A549 (cell line): ENCODE data around the gene KRT17. TPM values are rescaled to one million over a fixed set of nuclear protein-coding genes. Genes with fewer than 3 reads are reported as not detected.
"Not testable (repeated sequence)": the region's sequence is repeated elsewhere in the genome, so short reads cannot be mapped to it uniquely, and the experiment has no call there.

Experiments
- ATAC-seq, 2 experiments: fragments of 200-7000 bp in 1 of 2; fragments of >200 bp in 1 of 2; cut with Nextera tagmentation in 1 of 2; cut with Tn5 transposase in 1 of 2; 3 replicates each; pipeline versions ENCODE4 v1.8.0 to v1.9.1; 2018 to 2020; ENCODE audit warnings: mild to moderate bottlenecking in 1 of 2, moderate library complexity in 1 of 2
- CTCF ChIA-PET: fragments of 300-600 bp; sonication (Branson Sonifier 250); formaldehyde crosslinking; extraction: SDS; loops from one replicate; lab custom pipeline; 2021; ENCODE audit warnings: antibody characterized with exemption, inconsistent platforms; lab: Yijun Ruan, JAX
- POLR2A ChIA-PET: fragments of 350-600 bp; formaldehyde crosslinking; extraction: SDS; loops from one replicate; lab custom pipeline; 2021; ENCODE audit warnings: antibody characterized with exemption, inconsistent platforms; lab: Yijun Ruan, JAX
- DNase-seq, 2 experiments: peaks; one replicate each; pipeline versions ENCODE4 v3.0.0 to v3.0.0-alpha.2; 2011 to 2016; ENCODE audit warnings: low read depth in 1 of 2, low spot score in 1 of 2
- FAIRE-seq: peaks from 2 replicates; lab custom pipeline; 2011; peaks lifted over from hg19 to GRCh38; lab: Jason Lieb, UNC
- H3K27ac ChIP-seq, 2 experiments: fragments of >200 bp; sonication (Bioruptor Twin); formaldehyde crosslinking; 3 replicates each; pipeline ENCODE4 v1.5.1; 2016 to 2017
- H3K4me1 ChIP-seq: fragments of >200 bp; sonication (Bioruptor Twin); formaldehyde crosslinking; 3 replicates; pipeline ENCODE4 v1.6.1; 2016
- H3K4me2 ChIP-seq: fragments of >200 bp; sonication (Bioruptor Twin); formaldehyde crosslinking; 3 replicates; pipeline ENCODE4 v1.6.1; 2016
- H3K4me3 ChIP-seq: fragments of >200 bp; sonication (Bioruptor Twin); formaldehyde crosslinking; 3 replicates; pipeline ENCODE4 v1.5.1; 2016
- H3K9me3 ChIP-seq: fragments of >200 bp; sonication (Bioruptor Twin); formaldehyde crosslinking; 3 replicates; pipeline ENCODE4 v1.6.1; 2016
- BCL3 ChIP-seq: fragments of >200 bp; sonication (Bioruptor Twin); formaldehyde crosslinking; IDR thresholded peaks from 3 replicates; pipeline ENCODE4 v1.6.1; 2016
- CBX8 ChIP-seq: fragments of 200-600 bp; sonication (generic); IDR thresholded peaks from 2 replicates; pipeline ENCODE4 v1.6.1; 2016
- CEBPB ChIP-seq, 2 experiments: fragments of >200 bp in 1 of 2; sonication (Bioruptor Twin) in 1 of 2; formaldehyde crosslinking in 1 of 2; IDR thresholded peaks; 2 replicates each; pipeline ENCODE4 v1.6.1; 2012 to 2016
- E2F6 ChIP-seq: IDR thresholded peaks from 2 replicates; pipeline ENCODE4 v1.6.1; 2012; ENCODE audit warnings: low read depth, borderline replicate concordance
- EHF ChIP-seq: fragments of 250-450 bp; sonication (Bioruptor Pico); IDR thresholded peaks from 2 replicates; pipeline ENCODE4 v1.5.0; 2020; ENCODE audit warnings: mild to moderate bottlenecking
- EHMT2 ChIP-seq: fragments of 200-600 bp; sonication (generic); IDR thresholded peaks from 2 replicates; pipeline ENCODE4 v1.6.1; 2016; ENCODE audit warnings: antibody characterized with exemption, low read depth, mild to moderate bottlenecking, moderate library complexity
- ESRRA ChIP-seq: fragments of 150-350 bp; IDR thresholded peaks from 2 replicates; pipeline ENCODE4 v1.6.1; 2014; ENCODE audit warnings: mild to moderate bottlenecking, low read length, borderline replicate concordance
- FOSL2 ChIP-seq, 2 experiments: fragments of 450-650 bp in 1 of 2; fragments of >200 bp in 1 of 2; sonication (Bioruptor Twin) in 1 of 2; formaldehyde crosslinking; IDR thresholded peaks; 2 replicates each; pipeline versions ENCODE4 v1.5.0 to v1.6.1; 2016 to 2020; ENCODE audit warnings: mild to moderate bottlenecking in 1 of 2, moderate library complexity in 1 of 2
- FOXS1 ChIP-seq: fragments of 250-450 bp; sonication (Bioruptor Pico); IDR thresholded peaks from 2 replicates; pipeline ENCODE4 v1.5.0; 2020; ENCODE audit warnings: mild to moderate bottlenecking, moderate library complexity
- KDM1A ChIP-seq: fragments of 200-600 bp; sonication (generic); IDR thresholded peaks from 2 replicates; pipeline ENCODE4 v1.6.1; 2016; ENCODE audit warnings: low read depth, mild to moderate bottlenecking
- KDM5A ChIP-seq: fragments of 200-600 bp; sonication (generic); IDR thresholded peaks from 2 replicates; pipeline ENCODE4 v1.6.1; 2016; ENCODE audit warnings: antibody characterized with exemption, mild to moderate bottlenecking
- MAFK ChIP-seq: fragments of 450-650 bp; IDR thresholded peaks from 2 replicates; pipeline ENCODE4 v1.6.1; 2014; ENCODE audit not compliant: partially characterized antibody
- MYC ChIP-seq: IDR thresholded peaks from 2 replicates; pipeline ENCODE4 v1.6.1; 2012; ENCODE audit warnings: mild to moderate bottlenecking, inconsistent platforms, low read length, improper control_type of control experiment, borderline replicate concordance
- NFE2L2 ChIP-seq: fragments of 150-350 bp; conservative IDR thresholded peaks from 2 replicates; pipeline ENCODE4 v1.6.1; 2014; ENCODE audit warnings: low read length
- NPAS2 ChIP-seq: fragments of 250-450 bp; sonication (Bioruptor Pico); IDR thresholded peaks from 2 replicates; pipeline ENCODE4 v1.8.0; 2022; ENCODE audit warnings: mild to moderate bottlenecking, moderate library complexity, borderline replicate concordance
- POLR2A ChIP-seq: IDR thresholded peaks from 2 replicates; pipeline ENCODE4 v1.6.1; 2012; ENCODE audit warnings: mild to moderate bottlenecking, low read length
- RAD21 ChIP-seq, 2 experiments: fragments of >200 bp in 1 of 2; sonication (Bioruptor Twin) in 1 of 2; formaldehyde crosslinking in 1 of 2; IDR thresholded peaks in 1 of 2; conservative IDR thresholded peaks in 1 of 2; 2 replicates in 1 of 2; 3 replicates in 1 of 2; pipeline ENCODE4 v1.6.1; 2012 to 2018; ENCODE audit warnings: inconsistent platforms in 1 of 2
- SMC3 ChIP-seq: fragments of >200 bp; sonication (Bioruptor Twin); formaldehyde crosslinking; IDR thresholded peaks from 3 replicates; pipeline ENCODE4 v1.6.1; 2018; ENCODE audit warnings: inconsistent platforms
- SREBF2 ChIP-seq: fragments of 450-650 bp; IDR thresholded peaks from 2 replicates; pipeline ENCODE4 v1.6.1; 2014; ENCODE audit warnings: mild to moderate bottlenecking, moderate library complexity
- TP53 ChIP-seq: fragments of 250-450 bp; sonication (Bioruptor Pico); IDR thresholded peaks from 2 replicates; pipeline ENCODE4 v1.5.0; 2021; ENCODE audit warnings: mild to moderate bottlenecking, moderate library complexity
- ZFP36 ChIP-seq: fragments of 450-650 bp; IDR thresholded peaks from 2 replicates; pipeline ENCODE4 v1.6.1; 2014; ENCODE audit warnings: borderline replicate concordance; ENCODE audit not compliant: partially characterized antibody
- ZNF302 ChIP-seq: fragments of 250-450 bp; sonication (Bioruptor Pico); IDR thresholded peaks from 2 replicates; pipeline ENCODE4 v1.9.0; 2021; ENCODE audit warnings: inconsistent platforms, mild to moderate bottlenecking, moderate library complexity
- WGBS: methylation state at CpG from one replicate; pipeline ENCODE4 v1.1.6; 2017; ENCODE audit errors: missing lambda C conversion rate; 5-methylcytosine and 5-hydroxymethylcytosine counted together
- polyA plus RNA-seq, 4 experiments: library from polyadenylated mRNA; depleted of rRNA in 3 of 4; stranded (reverse); fragments of >200 nt; fragmentation: RNase III in 1 of 4; extraction: RNeasy Plus Mini Kit Qiagen cat#74134 plus additional on column Dnase treatment in 1 of 4; gene quantifications; 2 replicates in 3 of 4; 3 replicates in 1 of 4; pipeline ENCODE4 v1.2.3, GENCODE V29; 2011 to 2017
- TF ChIP-seq, protein P1 (sequence below): fragments of >200 bp; sonication (Bioruptor Twin); formaldehyde crosslinking; IDR thresholded peaks from 3 replicates; pipeline ENCODE4 v1.5.1; 2016
- TF ChIP-seq, protein P2 (sequence below): fragments of 150-350 bp; IDR thresholded peaks from 2 replicates; pipeline ENCODE4 v1.6.1; 2014; ENCODE audit warnings: low read depth, mild to moderate bottlenecking, low read length
- TF ChIP-seq, protein P3 (sequence below): IDR thresholded peaks from 2 replicates; pipeline ENCODE4 v1.6.1; 2012

Gene KRT17
- polyA plus RNA-seq, 2 of the 4 experiments (the other 2 are of a cell fraction), result 0.43 to 1.2 TPM

- no peak for TF ChIP-seq KDM5A
- TF ChIP-seq ZNF302 (CRISPR knock-in tag), result no peak
- no peak for TF ChIP-seq FOXS1
- TF ChIP-seq FOSL2 (IDR thresholded peaks at IDR 0.05), result no peak
- no peak for TF ChIP-seq FOSL2 (CRISPR knock-in tag; IDR thresholded peaks at IDR 0.05)
- no peak for TF ChIP-seq ZFP36
- TF ChIP-seq BCL3, result no peak
- TF ChIP-seq TP53 (CRISPR knock-in tag), result no peak
- TF ChIP-seq E2F6, result no peak
- TF ChIP-seq NPAS2 (CRISPR knock-in tag), result no peak
- TF ChIP-seq, protein P1, sequence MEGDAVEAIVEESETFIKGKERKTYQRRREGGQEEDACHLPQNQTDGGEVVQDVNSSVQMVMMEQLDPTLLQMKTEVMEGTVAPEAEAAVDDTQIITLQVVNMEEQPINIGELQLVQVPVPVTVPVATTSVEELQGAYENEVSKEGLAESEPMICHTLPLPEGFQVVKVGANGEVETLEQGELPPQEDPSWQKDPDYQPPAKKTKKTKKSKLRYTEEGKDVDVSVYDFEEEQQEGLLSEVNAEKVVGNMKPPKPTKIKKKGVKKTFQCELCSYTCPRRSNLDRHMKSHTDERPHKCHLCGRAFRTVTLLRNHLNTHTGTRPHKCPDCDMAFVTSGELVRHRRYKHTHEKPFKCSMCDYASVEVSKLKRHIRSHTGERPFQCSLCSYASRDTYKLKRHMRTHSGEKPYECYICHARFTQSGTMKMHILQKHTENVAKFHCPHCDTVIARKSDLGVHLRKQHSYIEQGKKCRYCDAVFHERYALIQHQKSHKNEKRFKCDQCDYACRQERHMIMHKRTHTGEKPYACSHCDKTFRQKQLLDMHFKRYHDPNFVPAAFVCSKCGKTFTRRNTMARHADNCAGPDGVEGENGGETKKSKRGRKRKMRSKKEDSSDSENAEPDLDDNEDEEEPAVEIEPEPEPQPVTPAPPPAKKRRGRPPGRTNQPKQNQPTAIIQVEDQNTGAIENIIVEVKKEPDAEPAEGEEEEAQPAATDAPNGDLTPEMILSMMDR, result no peak
- no peak for TF ChIP-seq CBX8
- TF ChIP-seq, all 56 proteins: peak for 0
- no peak for FAIRE-seq
- H3K9me3 ChIP-seq, result no peaks in the 10 kb centered on the region
- ChIA-PET CTCF (interaction anchor here (0.5 to 18.4 kb wide), 5 partner anchors 9 to 124 kb away, joined by 3 to 678 read pairs (median 12); partner anchors contain the start of gene KRT15), POLR2A (no interaction called here)
- no peak overlapping the region for H3K27ac ChIP-seq
- H3K4me1 ChIP-seq, result peaks cover 13% of the 10 kb centered on the region
- WGBS, result 76% methylated on average over 13 of the region's 13 CpGs
- no peak overlapping the region for H3K4me2 ChIP-seq
- no peak for DNase-seq
- no peak for ATAC-seq
- H3K4me3 ChIP-seq, result no peak overlapping the region
Measured at GRCh38 chr17:41642252-41643156, 18.1 kb upstream of the KRT17 start.

- CTCF ChIA-PET, result interaction anchor here (0.7 to 18.4 kb wide), 6 partner anchors 8 to 780 kb away, joined by 3 to 678 read pairs (median 14); no protein-coding TSS in a partner anchor
- FAIRE-seq, ATAC-seq, DNase-seq, H3K4me2 ChIP-seq, H3K27ac ChIP-seq, H3K4me3 ChIP-seq, H3K4me1 ChIP-seq, H3K9me3 ChIP-seq, POLR2A ChIA-PET: not testable (repeated sequence)
- WGBS, result 83% methylated on average over 5 of the region's 5 CpGs
Measured at GRCh38 chr17:41640596-41640995, 16.2 kb upstream of the KRT17 start.

GRCh38 chr17:41639492-41640473, 15.4 kb upstream of the KRT17 start:
- H3K4me3 ChIP-seq, result no peak overlapping the region
- no peak overlapping the region for H3K4me2 ChIP-seq
- ATAC-seq, result peak in 1 of 2 experiments; percentile 11; a peak in 2 of 6 replicates
- no peak for FAIRE-seq
- no peak for DNase-seq
- CTCF ChIA-PET, result interaction anchor here (0.7 to 18.4 kb wide), 8 partner anchors 8 to 779 kb away, joined by 3 to 678 read pairs (median 12); no protein-coding TSS in a partner anchor
- no peaks in the 10 kb centered on the region for H3K9me3 ChIP-seq
- 85% methylated on average over 7 of the region's 7 CpGs for WGBS
- POLR2A ChIA-PET, result no interaction called here
- H3K27ac ChIP-seq, result no peak overlapping the region
- H3K4me1 ChIP-seq, result no peaks in the 10 kb centered on the region
- TF ChIP-seq MAFK (no peak), SMC3 (no peak), CEBPB (IDR thresholded peaks at IDR 0.05) (no peak), EHF (CRISPR knock-in tag) (no peak), EHMT2 (no peak), RAD21 (conservative IDR thresholded peaks at IDR 0.05 in 1 of 2, IDR thresholded peaks at IDR 0.05 in 1 of 2) (no peak), KDM1A (no peak), POLR2A (no peak), MYC (no peak), NFE2L2 (no peak), SREBF2 (no peak), ESRRA (no peak)
- TF ChIP-seq, protein P2, sequence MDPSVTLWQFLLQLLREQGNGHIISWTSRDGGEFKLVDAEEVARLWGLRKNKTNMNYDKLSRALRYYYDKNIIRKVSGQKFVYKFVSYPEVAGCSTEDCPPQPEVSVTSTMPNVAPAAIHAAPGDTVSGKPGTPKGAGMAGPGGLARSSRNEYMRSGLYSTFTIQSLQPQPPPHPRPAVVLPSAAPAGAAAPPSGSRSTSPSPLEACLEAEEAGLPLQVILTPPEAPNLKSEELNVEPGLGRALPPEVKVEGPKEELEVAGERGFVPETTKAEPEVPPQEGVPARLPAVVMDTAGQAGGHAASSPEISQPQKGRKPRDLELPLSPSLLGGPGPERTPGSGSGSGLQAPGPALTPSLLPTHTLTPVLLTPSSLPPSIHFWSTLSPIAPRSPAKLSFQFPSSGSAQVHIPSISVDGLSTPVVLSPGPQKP, result no peak
- TF ChIP-seq, protein P3, sequence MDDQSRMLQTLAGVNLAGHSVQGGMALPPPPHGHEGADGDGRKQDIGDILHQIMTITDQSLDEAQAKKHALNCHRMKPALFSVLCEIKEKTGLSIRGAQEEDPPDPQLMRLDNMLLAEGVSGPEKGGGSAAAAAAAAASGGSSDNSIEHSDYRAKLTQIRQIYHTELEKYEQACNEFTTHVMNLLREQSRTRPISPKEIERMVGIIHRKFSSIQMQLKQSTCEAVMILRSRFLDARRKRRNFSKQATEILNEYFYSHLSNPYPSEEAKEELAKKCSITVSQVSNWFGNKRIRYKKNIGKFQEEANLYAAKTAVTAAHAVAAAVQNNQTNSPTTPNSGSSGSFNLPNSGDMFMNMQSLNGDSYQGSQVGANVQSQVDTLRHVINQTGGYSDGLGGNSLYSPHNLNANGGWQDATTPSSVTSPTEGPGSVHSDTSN, result no peak
